ENCODE results near the gene BICC1. TPM values are rescaled to one million over a fixed set of nuclear protein-coding genes. Genes with fewer than 3 reads are reported as not detected.

Gene BICC1
- total and polyA plus RNA-seq, 2 donors (not counting 1 experiment from before 2014, with no cell fraction given): not detected

GRCh38 chr10:58621379-58622077 is 108.9 kb downstream of the BICC1 start:
- no peak overlapping the region for H3K4me2 ChIP-seq (replicated peaks; ENCODE audit: low read depth, low read length, poor library complexity, severe bottlenecking)
- H3K36me3 ChIP-seq (replicated peaks in 1 of 2; ENCODE audit: control extremely low read depth in 1 of 2, control insufficient read depth in 1 of 2, extremely low read depth in 1 of 2, insufficient read depth in 2 of 2, low read length in 1 of 2): no peaks in the 10 kb centered on the region
- ChIA-PET POLR2A (no interaction called here), CTCF (no interaction called here)
- Mint-ChIP-seq H3K27ac (no peak overlapping the region), H3K27me3 (no peaks in the 10 kb centered on the region), H3K4me1 (no peaks in the 10 kb centered on the region), H3K4me3 (no peak overlapping the region), H3K9me3 (ENCODE audit: insufficient read depth) (no peaks in the 10 kb centered on the region)
- no peak overlapping the region for H3K27ac ChIP-seq (ENCODE audit: low read length in 2 of 2)
- no peak overlapping the region for H2AFZ ChIP-seq (ENCODE audit: insufficient read depth, low read depth, low read length, poor library complexity, severe bottlenecking)
- WGBS (ENCODE audit: insufficient coverage): 78% methylated on average over 6 of the region's 7 CpGs
- H3K4me3 ChIP-seq (ENCODE audit: control extremely low read depth in 1 of 5, extremely low read depth in 1 of 5, insufficient read depth in 1 of 5, low read depth in 2 of 5, low read length in 4 of 5): no peak overlapping the region
- no peaks in the 10 kb centered on the region for H3K79me2 ChIP-seq (ENCODE audit: control insufficient read depth, insufficient read depth, low read length)
- TF ChIP-seq EZH2 (IDR thresholded peaks at IDR 0.05; ENCODE audit: borderline replicate concordance, insufficient read depth, low read depth, low read length, poor library complexity, severe bottlenecking) (no peak), CTCF (IDR thresholded peaks at IDR 0.05) (no peak)
- no peaks in the 10 kb centered on the region for H3K4me1 ChIP-seq (ENCODE audit: control insufficient read depth in 2 of 2, insufficient read depth in 2 of 2, low read length in 2 of 2)
- no peaks in the 10 kb centered on the region for H4K20me1 ChIP-seq (ENCODE audit: control insufficient read depth, insufficient read depth, low read length, poor library complexity, severe bottlenecking)
- no peak for ATAC-seq (ENCODE audit: low read depth)
- no peak for DNase-seq
- H3K9ac ChIP-seq (ENCODE audit: low read length): no peak overlapping the region
- H3K9me3 ChIP-seq (ENCODE audit: control extremely low read depth in 1 of 3, control insufficient read depth in 2 of 3, insufficient read depth in 1 of 3, low read length in 2 of 3): no peaks in the 10 kb centered on the region
- intact Hi-C loops (cut with micrococcal nuclease): no loop called here
- no peaks in the 10 kb centered on the region for H3K27me3 ChIP-seq (replicated peaks in 1 of 4; ENCODE audit: control extremely low read depth in 1 of 4, control insufficient read depth in 3 of 4, insufficient read depth in 4 of 4, low read length in 3 of 4)

GRCh38 chr10:58622246-58622645 is 109.6 kb downstream of the BICC1 start:
- POLR2A ChIA-PET: no interaction called here
- Mint-ChIP-seq H3K9me3 (ENCODE audit: insufficient read depth) (no peaks in the 10 kb centered on the region), H3K4me1 (no peaks in the 10 kb centered on the region), H3K27ac (no peak overlapping the region), H3K4me3 (no peak overlapping the region), H3K27me3 (no peaks in the 10 kb centered on the region)
- Histone ChIP-seq H3K4me3 (ENCODE audit: control extremely low read depth in 1 of 5, extremely low read depth in 1 of 5, insufficient read depth in 1 of 5, low read depth in 2 of 5, low read length in 4 of 5) (no peak overlapping the region), H3K4me1 (ENCODE audit: control insufficient read depth in 2 of 2, insufficient read depth in 2 of 2, low read length in 2 of 2) (no peaks in the 10 kb centered on the region), H3K4me2 (replicated peaks; ENCODE audit: low read depth, low read length, poor library complexity, severe bottlenecking) (no peak overlapping the region), H3K9me3 (ENCODE audit: control extremely low read depth in 1 of 3, control insufficient read depth in 2 of 3, insufficient read depth in 1 of 3, low read length in 2 of 3) (no peaks in the 10 kb centered on the region), H2AFZ (ENCODE audit: insufficient read depth, low read depth, low read length, poor library complexity, severe bottlenecking) (no peak overlapping the region), H4K20me1 (ENCODE audit: control insufficient read depth, insufficient read depth, low read length, poor library complexity, severe bottlenecking) (no peaks in the 10 kb centered on the region), H3K36me3 (replicated peaks in 1 of 2; ENCODE audit: control extremely low read depth in 1 of 2, control insufficient read depth in 1 of 2, extremely low read depth in 1 of 2, insufficient read depth in 2 of 2, low read length in 1 of 2) (no peaks in the 10 kb centered on the region), H3K27me3 (replicated peaks in 1 of 4; ENCODE audit: control extremely low read depth in 1 of 4, control insufficient read depth in 3 of 4, insufficient read depth in 4 of 4, low read length in 3 of 4) (no peaks in the 10 kb centered on the region), H3K27ac (ENCODE audit: low read length in 2 of 2) (no peak overlapping the region), H3K9ac (ENCODE audit: low read length) (no peak overlapping the region), H3K79me2 (ENCODE audit: control insufficient read depth, insufficient read depth, low read length) (no peaks in the 10 kb centered on the region)
- DNase-seq: no peak
- no CpG with 5 or more reads among the region's 1 CpG for WGBS (ENCODE audit: insufficient coverage)
- intact Hi-C loops (cut with micrococcal nuclease): no loop called here
- no peak for ATAC-seq (ENCODE audit: low read depth)
- no peak for TF ChIP-seq EZH2 (IDR thresholded peaks at IDR 0.05; ENCODE audit: borderline replicate concordance, insufficient read depth, low read depth, low read length, poor library complexity, severe bottlenecking)
- no peak for TF ChIP-seq CTCF (IDR thresholded peaks at IDR 0.05)
- CTCF ChIA-PET: no interaction called here

Measured in B cell (primary cell).